IMR-90 (cell line): ENCODE data around the gene SNAPIN. TPM values are rescaled to one million over a fixed set of nuclear protein-coding genes. Genes with fewer than 3 reads are reported as not detected.

Experiments
- ATAC-seq: fragments of 200-7000 bp; cut with Tn5 transposase; 2 replicates; pipeline ENCODE4 v1.9.1; 2020; ENCODE audit warnings: low read depth, mild to moderate bottlenecking, moderate library complexity
- BruUV-seq: library from RNA; stranded (reverse); fragments of 400-500 nt; replicated peaks from 2 replicates; lab custom pipeline; 2021; lab: Mats Ljungman, UMichigan
- CTCF ChIA-PET: fragments of 300-600 bp; formaldehyde crosslinking; extraction: SDS; loops from one replicate; lab custom pipeline; 2021; ENCODE audit warnings: antibody characterized with exemption; lab: Yijun Ruan, JAX
- POLR2A ChIA-PET: fragments of 300-600 bp; sonication (Branson Sonifier 250); formaldehyde crosslinking; loops from one replicate; lab custom pipeline; 2022; ENCODE audit warnings: antibody characterized with exemption; ENCODE audit not compliant: unreplicated experiment; lab: Charles Lee
- DNase-seq: peaks from one replicate; pipeline ENCODE4 v3.0.0; 2013
- H2AFZ ChIP-seq: replicated peaks from 2 replicates; pipeline ENCODE3; 2013; ENCODE audit warnings: low read length, mild to moderate bottlenecking; ENCODE audit not compliant: poor library complexity
- H2AK5ac ChIP-seq: 2 replicates; pipeline ENCODE4 v1.6.1; 2013; ENCODE audit warnings: low read depth, low read length, inconsistent platforms
- H2AK9ac ChIP-seq: replicated peaks from 2 replicates; pipeline ENCODE3; 2013; ENCODE audit warnings: mild to moderate bottlenecking, low read depth, low read length, moderate library complexity; ENCODE audit not compliant: poor library complexity
- H2BK120ac ChIP-seq: 2 replicates; pipeline ENCODE4 v1.6.1; 2013; ENCODE audit warnings: low read depth, low read length, inconsistent platforms
- H2BK15ac ChIP-seq: 3 replicates; pipeline ENCODE4 v1.6.1; 2013; ENCODE audit warnings: low read depth, low read length, inconsistent platforms
- H2BK20ac ChIP-seq: 2 replicates; pipeline ENCODE4 v1.6.1; 2013; ENCODE audit warnings: low read depth, mild to moderate bottlenecking, inconsistent platforms, low read length, moderate library complexity
- H2BK5ac ChIP-seq: 2 replicates; pipeline ENCODE4 v1.6.1; 2013; ENCODE audit warnings: mild to moderate bottlenecking, low read depth, low read length, inconsistent platforms; ENCODE audit not compliant: poor library complexity, severe bottlenecking
- H3K14ac ChIP-seq: replicated peaks from 2 replicates; pipeline ENCODE4 v1.6.1; 2013; ENCODE audit warnings: low read depth, low read length, inconsistent platforms
- H3K18ac ChIP-seq: 2 replicates; pipeline ENCODE4 v1.6.1; 2013; ENCODE audit warnings: low read depth, low read length, control low read depth
- H3K23ac ChIP-seq: 2 replicates; pipeline ENCODE4 v1.6.1; 2013; ENCODE audit warnings: low read depth, low read length, inconsistent platforms
- H3K27ac ChIP-seq: 2 replicates; pipeline ENCODE4 v1.5.1; 2013; ENCODE audit warnings: mild to moderate bottlenecking, control low read depth, low read length; ENCODE audit not compliant: insufficient read depth
- H3K27me3 ChIP-seq: 2 replicates; pipeline ENCODE4 v1.6.1; 2013; ENCODE audit warnings: low read length; ENCODE audit not compliant: control insufficient read depth, insufficient read depth
- H3K36me3 ChIP-seq: 2 replicates; pipeline ENCODE4 v1.6.1; 2013; ENCODE audit warnings: low read length, mixed read lengths; ENCODE audit not compliant: control insufficient read depth, insufficient read depth
- H3K4ac ChIP-seq: 2 replicates; pipeline ENCODE4 v1.6.1; 2013; ENCODE audit warnings: low read depth, low read length, inconsistent platforms
- H3K4me1 ChIP-seq: 2 replicates; pipeline ENCODE4 v1.6.1; 2013; ENCODE audit warnings: low read length, mixed read lengths; ENCODE audit not compliant: control insufficient read depth, insufficient read depth
- H3K4me2 ChIP-seq: 2 replicates; pipeline ENCODE4 v1.6.1; 2013; ENCODE audit warnings: low read depth, mild to moderate bottlenecking, control low read depth, low read length, moderate library complexity
- H3K4me3 ChIP-seq: 2 replicates; pipeline ENCODE4 v1.5.1; 2013; ENCODE audit warnings: low read depth, mild to moderate bottlenecking, control low read depth, low read length, moderate library complexity; ENCODE audit not compliant: insufficient read depth
- H3K56ac ChIP-seq: 2 replicates; pipeline ENCODE4 v1.6.1; 2013; ENCODE audit warnings: low read length, inconsistent platforms; ENCODE audit not compliant: insufficient read depth; ENCODE audit errors: extremely low read depth
- H3K79me1 ChIP-seq, 2 experiments: 2 replicates each; pipeline ENCODE4 v1.6.1; 2013; ENCODE audit warnings: low read length in 2 of 2, inconsistent platforms in 1 of 2, low read depth in 1 of 2
- H3K9ac ChIP-seq: 2 replicates; pipeline ENCODE4 v1.6.1; 2013; ENCODE audit warnings: low read depth, low read length, control low read depth
- H3K9me1 ChIP-seq: 2 replicates; pipeline ENCODE4 v1.6.1; 2013; ENCODE audit warnings: low read length, inconsistent platforms; ENCODE audit not compliant: insufficient read depth
- H3K9me3 ChIP-seq: 2 replicates; pipeline ENCODE4 v1.6.1; 2013; ENCODE audit warnings: low read length; ENCODE audit not compliant: control insufficient read depth, insufficient read depth
- H4K20me1 ChIP-seq: 2 replicates; pipeline ENCODE4 v1.6.1; 2013; ENCODE audit warnings: low read length, inconsistent platforms; ENCODE audit not compliant: insufficient read depth
- H4K5ac ChIP-seq: 2 replicates; pipeline ENCODE4 v1.6.1; 2013; ENCODE audit warnings: mild to moderate bottlenecking, low read depth, low read length, control low read depth
- H4K8ac ChIP-seq, 2 experiments: 2 replicates each; pipeline ENCODE4 v1.6.1; 2013; ENCODE audit warnings: low read depth in 2 of 2, low read length in 2 of 2, control low read depth in 1 of 2, inconsistent platforms in 1 of 2
- H4K91ac ChIP-seq: 2 replicates; pipeline ENCODE4 v1.6.1; 2013; ENCODE audit warnings: low read depth, low read length, inconsistent platforms; ENCODE audit not compliant: insufficient read depth
- BHLHE40 ChIP-seq: fragments of 150-350 bp; IDR thresholded peaks from 2 replicates; pipeline ENCODE4 v1.6.1; 2016; ENCODE audit warnings: mild to moderate bottlenecking, low read depth, low read length
- CEBPB ChIP-seq: IDR thresholded peaks from 2 replicates; pipeline ENCODE4 v1.6.1; 2012; ENCODE audit warnings: low read depth, low read length, improper control_type of control experiment
- CHD1 ChIP-seq: IDR thresholded peaks from 2 replicates; pipeline ENCODE4 v1.6.1; 2012; ENCODE audit warnings: low read depth, low read length, improper control_type of control experiment
- FOS ChIP-seq: fragments of 150-350 bp; IDR thresholded peaks from 2 replicates; pipeline ENCODE4 v1.6.1; 2016; ENCODE audit warnings: low read depth, low read length
- MAFK ChIP-seq: IDR thresholded peaks from 2 replicates; pipeline ENCODE4 v1.6.1; 2012; ENCODE audit warnings: low read depth, low read length, improper control_type of control experiment
- MAZ ChIP-seq: IDR thresholded peaks from 2 replicates; pipeline ENCODE4 v1.6.1; 2012; ENCODE audit warnings: low read depth, mild to moderate bottlenecking, low read length, improper control_type of control experiment, moderate library complexity, borderline replicate concordance
- MXI1 ChIP-seq: IDR thresholded peaks from 2 replicates; pipeline ENCODE4 v1.6.1; 2012; ENCODE audit warnings: low read depth, mild to moderate bottlenecking, low read length, moderate library complexity, borderline replicate concordance
- NFE2L2 ChIP-seq: fragments of 150-350 bp; IDR thresholded peaks from 2 replicates; pipeline ENCODE4 v1.6.1; 2016; ENCODE audit warnings: low read depth, mild to moderate bottlenecking, low read length
- POLR2A ChIP-seq: IDR thresholded peaks from 2 replicates; pipeline ENCODE4 v1.6.1; 2012; ENCODE audit warnings: mild to moderate bottlenecking, low read depth, low read length
- RAD21 ChIP-seq: IDR thresholded peaks from 2 replicates; pipeline ENCODE4 v1.6.1; 2012; ENCODE audit warnings: low read length, improper control_type of control experiment
- RCOR1 ChIP-seq: IDR thresholded peaks from 2 replicates; pipeline ENCODE4 v1.6.1; 2012; ENCODE audit warnings: mild to moderate bottlenecking, low read length, improper control_type of control experiment; ENCODE audit not compliant: insufficient replicate concordance
- RFX5 ChIP-seq: IDR thresholded peaks from 2 replicates; pipeline ENCODE4 v1.8.0; 2012; ENCODE audit warnings: low read depth, mild to moderate bottlenecking, low read length, moderate library complexity
- SMC3 ChIP-seq: fragments of 150-350 bp; IDR thresholded peaks from 2 replicates; pipeline ENCODE4 v1.6.1; 2016; ENCODE audit warnings: low read depth, mild to moderate bottlenecking, antibody characterized with exemption, low read length, moderate library complexity
- WGBS, 2 experiments: methylation state at CpG; one replicate each; pipeline versions ENCODE4 v1.1.5 to v1.1.7; 2013; ENCODE audit warnings: missing lambda C conversion rate in 2 of 2; ENCODE audit not compliant: insufficient read length in 1 of 2; ENCODE audit errors: extremely low coverage in 2 of 2; 5-methylcytosine and 5-hydroxymethylcytosine counted together
- dilution Hi-C: fragments of 300-500 bp; cut with HindIII; formaldehyde crosslinking; loops from one replicate; pipeline ENCODE4 v1.14.3; 2018; ENCODE audit warnings: low sequenced_read_pairs; ENCODE audit not compliant: unreplicated experiment
- in situ Hi-C: fragments of 300-500 bp; cut with MboI; formaldehyde crosslinking; loops from 3 replicates; pipeline ENCODE4 v1.14.3; 2019; ENCODE audit warnings: low sequenced_read_pairs, inconsistent platforms, mixed read lengths
- intact Hi-C: fragments of 100-400 bp; cut with micrococcal nuclease; formaldehyde crosslinking; loops from 2 replicates; pipeline ENCODE4 v1.10.0; 2022
- polyA plus RNA-seq, 3 experiments: library from polyadenylated mRNA; depleted of rRNA; stranded (reverse); fragments of >200 nt; gene quantifications; 2 replicates each; pipeline ENCODE4 v1.2.3, GENCODE V29; 2012; ENCODE audit warnings: low replicate concordance in 1 of 3
- total RNA-seq: library from RNA; depleted of rRNA; stranded (reverse); fragments of >200 nt; gene quantifications from 2 replicates; pipeline ENCODE4 v1.2.3, GENCODE V29; 2012
- TF ChIP-seq, protein P1 (sequence below): fragments of 150-350 bp; IDR thresholded peaks from 2 replicates; pipeline ENCODE4 v1.6.1; 2016; ENCODE audit warnings: low read depth, mild to moderate bottlenecking, low read length, moderate library complexity, borderline replicate concordance
- TF ChIP-seq, protein P2 (sequence below): fragments of 150-350 bp; IDR thresholded peaks from 2 replicates; pipeline ENCODE4 v1.6.1; 2017; ENCODE audit warnings: mild to moderate bottlenecking, antibody characterized with exemption, low read length, low read depth
- TF ChIP-seq, protein P3 (sequence below): conservative IDR thresholded peaks from 2 replicates; pipeline ENCODE4 v1.5.1; 2012; ENCODE audit warnings: mild to moderate bottlenecking, low read depth, low read length, improper control_type of control experiment

SNAPIN gene
- total and polyA plus RNA-seq, 2 of the 4 experiments (the other 2 are of a cell fraction), result 37.4 to 40.9 TPM

DNA sequence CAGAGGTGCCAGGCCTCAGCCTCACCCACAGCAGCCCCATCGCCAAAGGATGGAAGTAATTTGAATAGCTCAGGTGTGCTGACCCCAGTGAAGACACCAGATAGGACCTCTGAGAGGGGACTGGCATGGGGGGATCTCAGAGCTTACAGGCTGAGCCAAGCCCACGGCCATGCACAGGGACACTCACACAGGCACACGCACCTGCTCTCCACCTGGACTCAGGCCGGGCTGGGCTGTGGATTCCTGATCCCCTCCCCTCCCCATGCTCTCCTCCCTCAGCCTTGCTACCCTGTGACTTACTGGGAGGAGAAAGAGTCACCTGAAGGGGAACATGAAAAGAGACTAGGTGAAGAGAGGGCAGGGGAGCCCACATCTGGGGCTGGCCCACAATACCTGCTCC, 35.0 kb downstream of the SNAPIN start:
- H3K14ac ChIP-seq, result no peak overlapping the region
- no peak overlapping the region for H3K27ac ChIP-seq
- no peak overlapping the region for H4K8ac ChIP-seq
- no peak overlapping the region for H2BK120ac ChIP-seq
- H3K56ac ChIP-seq, result no peak overlapping the region
- ChIA-PET POLR2A (no interaction called here), CTCF (interaction anchor here (0.6 kb wide), 1 partner anchor 134 kb away, joined by 3 read pairs; no protein-coding TSS in a partner anchor)
- no peaks in the 10 kb centered on the region for H3K36me3 ChIP-seq
- in situ Hi-C loops, result no loop called here
- H2AK5ac ChIP-seq, result no peak overlapping the region
- no peaks in the 10 kb centered on the region for H3K79me1 ChIP-seq
- DNase-seq (no peak), ATAC-seq (no peak)
- intact Hi-C loops, result no loop called here
- no peaks in the 10 kb centered on the region for H3K9me1 ChIP-seq
- H3K9me3 ChIP-seq, result no peaks in the 10 kb centered on the region
- BruUV-seq, result no TSS peak
- no peak overlapping the region for H3K18ac ChIP-seq
- H2BK5ac ChIP-seq, result no peak overlapping the region
- no peaks in the 10 kb centered on the region; the same call in 1 of the 2 replicates for H4K20me1 ChIP-seq
- WGBS, 2 experiments, result no CpG with 5 or more reads among the region's 4 CpGs
- dilution Hi-C loops, result no loop called here
- H3K4me1 ChIP-seq, result peaks cover 2% of the 10 kb centered on the region
- H3K9ac ChIP-seq, result no peak overlapping the region
- no peak overlapping the region for H4K91ac ChIP-seq
- H2BK15ac ChIP-seq, result no peak overlapping the region
- no peak overlapping the region for H2AK9ac ChIP-seq
- H3K23ac ChIP-seq, result no peak overlapping the region
- TF ChIP-seq CEBPB (no peak), RCOR1 (no peak), MAZ (no peak), RFX5 (no peak), POLR2A (no peak), CHD1 (no peak), FOS (no peak), MXI1 (no peak), RAD21 (no peak), BHLHE40 (no peak), SMC3 (no peak), MAFK (no peak), NFE2L2 (no peak)
- TF ChIP-seq, protein P1, sequence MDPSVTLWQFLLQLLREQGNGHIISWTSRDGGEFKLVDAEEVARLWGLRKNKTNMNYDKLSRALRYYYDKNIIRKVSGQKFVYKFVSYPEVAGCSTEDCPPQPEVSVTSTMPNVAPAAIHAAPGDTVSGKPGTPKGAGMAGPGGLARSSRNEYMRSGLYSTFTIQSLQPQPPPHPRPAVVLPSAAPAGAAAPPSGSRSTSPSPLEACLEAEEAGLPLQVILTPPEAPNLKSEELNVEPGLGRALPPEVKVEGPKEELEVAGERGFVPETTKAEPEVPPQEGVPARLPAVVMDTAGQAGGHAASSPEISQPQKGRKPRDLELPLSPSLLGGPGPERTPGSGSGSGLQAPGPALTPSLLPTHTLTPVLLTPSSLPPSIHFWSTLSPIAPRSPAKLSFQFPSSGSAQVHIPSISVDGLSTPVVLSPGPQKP, result no peak
- TF ChIP-seq, protein P2, sequence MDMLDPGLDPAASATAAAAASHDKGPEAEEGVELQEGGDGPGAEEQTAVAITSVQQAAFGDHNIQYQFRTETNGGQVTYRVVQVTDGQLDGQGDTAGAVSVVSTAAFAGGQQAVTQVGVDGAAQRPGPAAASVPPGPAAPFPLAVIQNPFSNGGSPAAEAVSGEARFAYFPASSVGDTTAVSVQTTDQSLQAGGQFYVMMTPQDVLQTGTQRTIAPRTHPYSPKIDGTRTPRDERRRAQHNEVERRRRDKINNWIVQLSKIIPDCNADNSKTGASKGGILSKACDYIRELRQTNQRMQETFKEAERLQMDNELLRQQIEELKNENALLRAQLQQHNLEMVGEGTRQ, result no peak
- TF ChIP-seq, protein P3, sequence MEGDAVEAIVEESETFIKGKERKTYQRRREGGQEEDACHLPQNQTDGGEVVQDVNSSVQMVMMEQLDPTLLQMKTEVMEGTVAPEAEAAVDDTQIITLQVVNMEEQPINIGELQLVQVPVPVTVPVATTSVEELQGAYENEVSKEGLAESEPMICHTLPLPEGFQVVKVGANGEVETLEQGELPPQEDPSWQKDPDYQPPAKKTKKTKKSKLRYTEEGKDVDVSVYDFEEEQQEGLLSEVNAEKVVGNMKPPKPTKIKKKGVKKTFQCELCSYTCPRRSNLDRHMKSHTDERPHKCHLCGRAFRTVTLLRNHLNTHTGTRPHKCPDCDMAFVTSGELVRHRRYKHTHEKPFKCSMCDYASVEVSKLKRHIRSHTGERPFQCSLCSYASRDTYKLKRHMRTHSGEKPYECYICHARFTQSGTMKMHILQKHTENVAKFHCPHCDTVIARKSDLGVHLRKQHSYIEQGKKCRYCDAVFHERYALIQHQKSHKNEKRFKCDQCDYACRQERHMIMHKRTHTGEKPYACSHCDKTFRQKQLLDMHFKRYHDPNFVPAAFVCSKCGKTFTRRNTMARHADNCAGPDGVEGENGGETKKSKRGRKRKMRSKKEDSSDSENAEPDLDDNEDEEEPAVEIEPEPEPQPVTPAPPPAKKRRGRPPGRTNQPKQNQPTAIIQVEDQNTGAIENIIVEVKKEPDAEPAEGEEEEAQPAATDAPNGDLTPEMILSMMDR, result no peak
- no peak overlapping the region for H2AFZ ChIP-seq
- H3K4me2 ChIP-seq, result no peak overlapping the region
- H3K4me3 ChIP-seq, result no peak overlapping the region
- H4K5ac ChIP-seq, result no peak overlapping the region
- no peak overlapping the region for H2BK20ac ChIP-seq
- peaks cover 18% of the 10 kb centered on the region for H3K27me3 ChIP-seq
- H3K4ac ChIP-seq, result no peak overlapping the region
